H1 (cell line): ENCODE data around the gene ADAMTS14. TPM values are rescaled to one million over a fixed set of nuclear protein-coding genes. Genes with fewer than 3 reads are reported as not detected.

Experiments used
- ATF2 ChIP-seq: IDR thresholded peaks from 2 replicates; pipeline ENCODE4 v1.6.1; 2012; ENCODE audit warnings: low read length, inconsistent platforms
- BACH1 ChIP-seq: IDR thresholded peaks from 2 replicates; pipeline ENCODE4 v1.6.1; 2012; ENCODE audit warnings: low read length, improper control_type of control experiment
- CHD2 ChIP-seq: IDR thresholded peaks from 2 replicates; pipeline ENCODE4 v1.6.1; 2012; ENCODE audit warnings: low read length, improper control_type of control experiment
- E2F6 ChIP-seq: IDR thresholded peaks from 2 replicates; pipeline ENCODE4 v1.6.1; 2012; ENCODE audit warnings: inconsistent platforms
- MAFK ChIP-seq: IDR thresholded peaks from 2 replicates; pipeline ENCODE4 v1.6.1; 2012; ENCODE audit warnings: low read depth, mild to moderate bottlenecking, improper control_type of control experiment, low read length
- YY1 ChIP-seq: IDR thresholded peaks from 2 replicates; pipeline ENCODE4 v1.6.1; 2011; ENCODE audit warnings: low read depth, mild to moderate bottlenecking, low read length
- polyA plus RNA-seq, 7 experiments: library from polyadenylated mRNA; depleted of rRNA in 3 of 7; stranded (reverse) in 5 of 7; unstranded in 2 of 7; fragments of >200 nt in 5 of 7; fragments of 200-250 nt in 2 of 7; gene quantifications; 1 replicate in 5 of 7; 2 replicates in 1 of 7; 4 replicates in 1 of 7; pipeline versions ENCODE4 v1.2.1 to v1.2.3, GENCODE V29; 2011 to 2013; ENCODE audit warnings: missing spikeins in 2 of 7, mixed read lengths in 2 of 7
- total RNA-seq: library from RNA; stranded (reverse); fragmentation: NEBNext Ultra II Directional; extraction: Animal tissue kit (Norgen Biotek cat#: 25700); gene quantifications from 2 replicates; pipeline ENCODE4 v1.2.1, GENCODE V29; 2021

ADAMTS14 gene
- total and polyA plus RNA-seq, 2 of the 8 experiments (the other 6 are each of a cell fraction or from before 2014, with no cell fraction given) = 2.0 to 2.3 TPM

- TF ChIP-seq MAFK (no peak), CHD2 (no peak), BACH1 (no peak), YY1 (no peak), ATF2 (no peak), E2F6 (no peak)
Measured at GRCh38 chr10:70804421-70804808, 132.1 kb downstream of the ADAMTS14 start (continued).
